ENCODE measurements around the gene CHKA. TPM values are rescaled to one million over a fixed set of nuclear protein-coding genes. Genes with fewer than 3 reads are reported as not detected.

CHKA gene
- total and polyA plus RNA-seq, 9 of the 15 experiments (the other 6 are each of a cell fraction or from before 2014, with no cell fraction given): 3.6 to 37.0 (median 30.2) TPM

- TF ChIP-seq RBBP5 (IDR thresholded peaks at IDR 0.05; ENCODE audit: borderline replicate concordance, insufficient read depth, low read length, poor library complexity, severe bottlenecking) (no peak), ARID1B (IDR thresholded peaks at IDR 0.05) (peak; percentile 54), MITF (IDR thresholded peaks at IDR 0.05) (no peak), ILK (tag; IDR thresholded peaks at IDR 0.05; ENCODE audit: borderline replicate concordance, low read depth) (no peak), ZNF184 (CRISPR knock-in tag; IDR thresholded peaks at IDR 0.05) (no peak), KDM1A (IDR thresholded peaks at IDR 0.05) (0 out of 4 replicates have a peak, but pooled peaks have one; percentile 22 to 47), TAF9B (IDR thresholded peaks at IDR 0.05; ENCODE audit: partially characterized antibody) (no peak), E2F6 (IDR thresholded peaks at IDR 0.05; ENCODE audit: borderline replicate concordance in 1 of 2, extremely low read depth in 1 of 2, insufficient read depth in 1 of 2, insufficient read length in 1 of 2, low read depth in 1 of 2, low read length in 1 of 2, poor library complexity in 1 of 2, severe bottlenecking in 1 of 2) (peak in 1 of 2 experiments; percentile 33), GTF3C2 (IDR thresholded peaks at IDR 0.05; ENCODE audit: borderline replicate concordance, extremely low read depth, insufficient read length) (no peak), PHF8 (IDR thresholded peaks at IDR 0.05; ENCODE audit: borderline replicate concordance, low read length) (peak; percentile 1; the same call in 1 of the 2 replicates), ZNF592 (IDR thresholded peaks at IDR 0.05) (no peak), RAD21 (CRISPR knock-in tag; conservative IDR thresholded peaks at IDR 0.05 in 1 of 2, IDR thresholded peaks at IDR 0.05 in 1 of 2) (0 out of 4 replicates have a peak, but pooled peaks of 1 of the 2 experiments have one; percentile 10), NCOA4 (IDR thresholded peaks at IDR 0.05; ENCODE audit: partially characterized antibody) (no peak), NR2C1 (IDR thresholded peaks at IDR 0.05) (no peak), NR2C1 (tag; IDR thresholded peaks at IDR 0.05) (no peak), SMAD4 (CRISPR knock-in tag; conservative IDR thresholded peaks at IDR 0.05) (no peak), SMARCA4 (IDR thresholded peaks at IDR 0.05) (0 out of 2 replicates have a peak, but pooled peaks have one; percentile 24)
Measured at GRCh38 chr11:68128682-68129327, 7.6 kb upstream of the CHKA start (continued).
